Activated gamma-delta T cell (primary cell): ENCODE measurements around the gene TNFRSF25.
"Not testable (repeated sequence)": the region's sequence is repeated elsewhere in the genome, so short reads cannot be mapped to it uniquely, and the experiment has no call there.

Experiments
- DNase-seq: peaks from one replicate; lab custom pipeline; 2025; lab: John Stamatoyannopoulos, UW

The TNFRSF25 gene

GRCh38 chr1:6470132-6471085, 4.4 kb upstream of the TNFRSF25 start:
- no peak for DNase-seq

DNA sequence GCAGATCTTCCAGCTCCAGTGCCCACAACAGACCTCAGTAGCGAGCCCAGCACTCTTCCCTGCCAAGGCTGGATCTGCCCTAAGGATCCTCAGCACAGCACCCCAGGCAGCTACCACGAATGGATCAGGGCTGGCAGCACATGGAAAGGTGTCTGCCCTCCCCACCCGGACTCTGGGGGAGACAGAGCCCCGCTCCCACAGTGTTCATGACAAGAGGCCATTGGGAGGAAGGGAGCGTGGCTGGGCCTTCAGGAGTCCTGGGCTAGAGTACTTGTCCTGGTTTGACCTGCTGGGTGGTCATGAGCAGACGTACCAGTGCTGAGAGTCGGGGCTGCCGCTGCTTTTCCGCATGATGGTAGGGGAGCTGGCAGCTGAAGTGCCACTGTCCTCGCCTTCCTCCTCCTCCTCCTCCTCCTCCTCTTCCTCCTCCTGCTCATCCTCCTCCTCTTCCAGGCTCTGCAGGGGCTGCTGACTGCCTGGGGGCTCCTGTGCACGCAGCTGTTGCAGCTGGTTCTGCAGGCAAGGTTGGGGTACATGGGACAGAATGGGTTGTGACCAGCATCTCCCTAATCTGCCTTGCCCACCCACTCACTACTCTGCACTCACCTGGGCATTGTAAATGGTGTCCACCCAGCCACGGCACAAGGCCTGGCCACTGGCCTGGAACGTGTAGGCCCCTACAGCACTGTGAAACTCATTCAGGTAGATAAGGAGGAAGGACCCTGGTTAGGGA, 2.9 kb upstream of the TNFRSF25 start:
- DNase-seq, result no peak

- DNase-seq, result no peak
Measured at GRCh38 chr1:6467744-6468688, 2.0 kb upstream of the TNFRSF25 start.

DNA sequence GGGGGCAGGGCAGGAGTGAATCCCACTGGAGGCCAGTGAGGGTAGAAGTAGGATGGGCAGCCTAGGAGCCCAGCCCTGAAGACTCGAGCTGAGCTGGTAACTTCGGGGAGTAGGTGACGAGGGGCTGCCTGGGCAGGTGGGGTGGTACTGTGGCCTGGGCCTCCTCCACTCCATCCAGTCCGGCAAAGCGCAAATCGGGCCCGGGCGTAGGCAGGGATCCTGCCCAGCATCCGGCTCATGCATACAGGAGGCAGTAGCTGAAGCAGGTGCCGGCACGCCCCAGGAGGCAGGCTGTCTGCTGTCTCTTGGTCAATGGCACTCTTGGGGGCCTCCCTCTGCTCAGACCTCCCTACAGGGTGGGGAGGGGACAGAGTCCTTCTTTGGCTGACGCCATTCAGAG, 1.3 kb upstream of the TNFRSF25 start:
- DNase-seq, result no peak

- DNase-seq, result no peak
Measured at GRCh38 chr1:6466751-6467150, 778 bp upstream of the TNFRSF25 start.

GRCh38 chr1:6465461-6466005, 440 bp downstream of the TNFRSF25 start:
- no peak for DNase-seq

GRCh38 chr1:6464915-6465314, 1.1 kb downstream of the TNFRSF25 start:
- DNase-seq, result no peak

DNA sequence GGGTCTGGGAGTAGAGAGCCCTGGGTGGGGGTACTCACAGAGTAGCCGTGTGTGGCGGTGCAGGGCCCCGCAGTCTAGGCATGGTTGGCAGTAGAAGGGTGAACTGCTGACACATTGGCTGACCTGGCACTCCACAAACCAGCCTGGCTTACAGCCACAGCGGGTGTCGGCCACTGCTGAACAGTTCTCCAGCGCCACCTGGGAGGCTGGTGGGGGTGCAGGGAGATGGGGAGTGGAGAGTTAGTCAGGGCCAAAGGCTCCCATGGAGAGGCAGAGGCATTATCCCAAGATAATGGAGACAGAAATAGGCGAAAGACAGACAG, 1.5 kb downstream of the TNFRSF25 start:
- DNase-seq, result no peak

DNA sequence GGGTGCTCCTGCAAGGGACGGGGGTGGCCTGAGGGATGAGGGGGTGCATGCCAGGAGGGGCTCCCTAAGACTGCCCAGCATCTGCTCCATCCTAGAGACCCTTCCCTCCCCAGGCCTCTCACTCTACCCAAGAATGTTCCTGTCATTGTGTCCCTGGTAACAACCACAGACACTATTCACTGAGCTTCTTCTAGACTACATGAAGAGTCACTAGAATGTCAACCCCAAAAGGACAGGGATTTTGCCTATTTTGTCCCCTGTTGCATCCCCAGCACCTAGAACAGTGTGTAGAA, 2.9 kb downstream of the TNFRSF25 start:
- no peak for DNase-seq

- no peak for DNase-seq
Measured at GRCh38 chr1:6462412-6463119, 3.4 kb downstream of the TNFRSF25 start.

DNA sequence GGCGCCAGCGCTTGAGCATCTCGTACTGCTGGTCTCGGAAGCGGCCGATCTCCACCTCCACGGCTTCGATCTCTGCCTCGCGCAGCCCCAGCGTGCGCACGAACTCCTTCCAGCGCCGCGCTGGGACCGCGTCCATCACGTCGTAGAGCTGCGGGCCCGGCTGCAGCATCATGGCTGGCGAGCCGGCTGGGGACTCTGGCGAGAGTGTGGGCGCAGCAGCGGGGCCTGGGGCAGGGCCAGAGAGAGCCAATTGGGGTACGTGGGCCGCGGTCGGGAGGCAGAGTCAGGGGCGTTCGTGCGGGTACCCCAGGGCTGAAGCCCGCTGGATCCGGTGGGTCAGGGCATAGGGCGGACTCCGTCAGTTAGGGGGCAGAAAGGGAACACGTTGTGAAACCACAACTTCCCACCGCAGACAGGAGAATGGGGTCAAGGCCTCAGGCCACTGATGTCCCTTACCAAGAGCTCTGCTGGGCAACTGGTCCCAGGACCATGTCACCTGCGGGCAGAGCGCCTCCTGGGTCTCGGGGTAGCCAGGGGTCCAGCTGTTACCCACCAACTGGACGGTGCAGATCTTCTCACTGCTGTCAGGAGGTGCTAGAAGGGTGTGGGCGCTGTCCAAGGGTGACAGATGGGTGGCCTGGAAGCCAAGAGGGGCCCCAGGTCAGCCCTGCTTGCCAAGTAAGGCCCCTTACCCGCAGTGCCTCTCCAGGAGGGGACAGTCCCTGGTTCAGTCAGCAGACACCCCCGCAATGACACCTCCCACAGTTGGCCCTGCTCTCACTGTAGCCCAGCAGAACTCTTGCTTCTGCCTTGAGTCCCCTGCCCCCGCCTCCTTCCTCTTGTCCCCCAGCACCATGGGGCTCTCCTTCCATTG, 4.2 kb downstream of the TNFRSF25 start:
- no peak for DNase-seq

- no peak for DNase-seq
Measured at GRCh38 chr1:6461051-6461530, 4.9 kb downstream of the TNFRSF25 start.

DNA sequence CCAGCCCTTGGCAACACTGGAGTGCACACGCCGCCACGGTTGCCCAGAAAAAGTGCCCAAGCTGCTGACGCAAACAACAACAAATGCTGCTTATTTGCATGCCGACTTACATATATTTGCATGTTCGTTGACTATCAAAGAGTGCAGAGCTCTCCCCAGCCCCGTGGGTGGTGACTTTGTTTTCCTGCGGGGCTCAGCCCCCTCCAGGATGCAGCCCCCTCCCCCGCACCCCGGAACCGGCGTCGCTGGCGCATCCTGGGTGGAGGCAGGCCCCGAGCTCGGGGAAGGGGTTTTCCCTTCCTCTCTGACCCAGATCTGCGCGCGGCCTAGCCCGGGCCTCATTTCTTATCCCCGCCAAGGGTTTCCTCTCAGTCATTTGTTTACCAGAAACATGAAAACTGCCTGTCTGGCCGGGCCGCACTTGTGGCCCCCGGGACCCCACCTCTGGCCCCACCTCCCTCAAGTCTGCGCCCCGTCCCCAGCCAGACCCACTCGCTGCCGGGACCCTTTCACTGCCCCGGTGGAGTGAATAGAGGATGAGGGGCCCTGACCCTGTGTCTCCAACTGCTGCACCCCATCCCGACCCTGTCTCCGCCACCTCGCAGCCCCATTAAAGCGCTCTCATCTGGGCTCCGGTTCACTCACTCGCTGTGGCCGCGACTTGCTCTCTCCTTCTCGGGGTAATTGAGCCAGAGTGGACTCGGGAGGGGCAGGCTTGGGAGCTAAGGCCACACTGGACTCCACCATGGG, 5.5 kb downstream of the TNFRSF25 start:
- DNase-seq, result peak; percentile 87

DNA sequence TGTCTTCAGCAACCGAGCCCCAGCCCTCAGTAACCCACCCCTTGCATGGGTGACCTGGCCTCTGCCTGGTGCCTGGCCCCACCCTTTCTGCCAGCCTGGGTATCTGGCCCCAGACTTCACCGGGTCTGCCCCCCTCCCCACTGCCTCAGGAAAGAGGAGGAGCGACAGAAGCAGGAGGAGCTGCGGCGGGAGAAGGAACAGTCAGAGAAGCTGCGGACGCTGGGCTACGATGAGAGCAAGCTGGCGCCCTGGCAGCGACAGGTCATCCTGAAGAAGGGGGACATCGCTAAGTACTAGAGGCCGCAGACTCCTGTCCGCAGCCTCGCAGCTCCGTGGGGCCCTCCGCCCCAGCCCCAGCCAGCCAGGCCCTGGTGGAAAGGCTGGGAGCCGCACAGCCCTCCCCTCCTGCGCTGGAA, 6.1 kb downstream of the TNFRSF25 start:
- peak; percentile 43 for DNase-seq

DNA sequence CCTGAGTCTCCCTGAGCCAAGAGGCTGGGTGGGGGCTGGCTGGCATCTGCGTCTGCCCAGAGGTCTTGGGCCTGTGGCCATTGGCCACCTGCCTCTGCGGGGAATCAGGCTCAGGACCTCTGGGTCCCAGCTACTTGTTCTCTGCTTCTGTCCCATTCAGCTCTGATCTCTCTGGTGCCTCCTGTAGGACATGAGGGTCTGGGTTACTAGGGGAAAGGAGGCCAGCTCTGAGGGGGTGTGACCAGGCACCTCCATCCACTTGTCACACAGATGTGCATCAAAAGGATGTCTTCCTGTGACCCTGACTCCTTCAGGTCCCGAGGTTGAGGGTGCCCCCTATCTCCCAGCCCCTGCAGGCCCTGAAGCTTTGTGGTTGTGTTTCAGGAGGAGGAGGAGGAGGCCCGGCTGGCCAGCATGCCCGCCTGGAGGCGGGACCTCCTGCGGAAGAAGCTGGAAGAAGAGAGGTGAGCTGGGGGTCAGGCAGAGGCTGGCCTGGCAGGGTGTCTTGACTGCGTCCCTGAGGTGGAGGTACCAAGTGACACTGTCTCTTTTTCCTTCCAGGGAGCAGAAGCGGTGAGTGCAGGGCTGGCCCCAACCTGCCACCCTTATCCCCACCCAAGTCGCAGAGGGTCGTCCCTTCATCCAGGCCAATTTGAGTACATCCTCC, 9.0 kb downstream of the TNFRSF25 start:
- no peak for DNase-seq

DNA sequence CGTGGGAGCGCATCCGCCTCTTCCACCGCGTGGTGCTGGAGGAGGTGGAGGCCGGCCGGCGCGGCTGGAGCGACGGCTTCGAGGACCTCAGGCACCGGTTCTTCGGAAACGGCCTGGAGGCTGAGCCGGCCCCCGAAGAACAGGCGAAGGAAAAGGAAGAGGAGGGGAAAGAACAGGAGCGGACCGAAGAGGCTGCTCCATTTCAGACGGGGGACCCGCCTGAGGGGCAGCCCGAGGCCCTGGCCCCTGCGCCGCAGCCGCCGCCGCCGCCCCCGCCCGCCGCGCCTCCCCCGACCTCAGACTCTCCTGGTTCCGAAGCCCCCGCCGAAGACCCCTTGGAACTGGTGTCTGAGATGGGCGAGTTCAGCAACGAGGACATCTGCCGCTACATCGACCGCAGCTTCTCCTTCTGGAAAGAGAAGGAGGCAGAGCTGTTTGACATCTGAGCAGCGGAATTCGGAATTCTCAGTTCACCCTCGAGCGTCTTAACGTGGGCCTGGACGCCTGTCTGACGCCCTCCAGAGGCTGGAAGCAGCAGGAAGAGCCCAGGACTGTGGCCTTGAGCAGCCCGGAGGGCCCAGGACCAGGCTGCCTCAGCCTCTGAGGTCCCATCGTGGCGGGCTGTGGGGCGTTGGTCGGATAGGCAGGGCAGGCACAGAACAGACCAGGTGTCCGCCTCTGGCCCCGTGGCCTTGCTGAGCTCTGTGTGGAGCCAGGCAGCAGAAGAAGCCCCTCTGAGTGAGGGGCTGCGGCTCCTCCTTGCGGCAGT, 10.0 kb downstream of the TNFRSF25 start:
- DNase-seq, result not testable (repeated sequence)

DNA sequence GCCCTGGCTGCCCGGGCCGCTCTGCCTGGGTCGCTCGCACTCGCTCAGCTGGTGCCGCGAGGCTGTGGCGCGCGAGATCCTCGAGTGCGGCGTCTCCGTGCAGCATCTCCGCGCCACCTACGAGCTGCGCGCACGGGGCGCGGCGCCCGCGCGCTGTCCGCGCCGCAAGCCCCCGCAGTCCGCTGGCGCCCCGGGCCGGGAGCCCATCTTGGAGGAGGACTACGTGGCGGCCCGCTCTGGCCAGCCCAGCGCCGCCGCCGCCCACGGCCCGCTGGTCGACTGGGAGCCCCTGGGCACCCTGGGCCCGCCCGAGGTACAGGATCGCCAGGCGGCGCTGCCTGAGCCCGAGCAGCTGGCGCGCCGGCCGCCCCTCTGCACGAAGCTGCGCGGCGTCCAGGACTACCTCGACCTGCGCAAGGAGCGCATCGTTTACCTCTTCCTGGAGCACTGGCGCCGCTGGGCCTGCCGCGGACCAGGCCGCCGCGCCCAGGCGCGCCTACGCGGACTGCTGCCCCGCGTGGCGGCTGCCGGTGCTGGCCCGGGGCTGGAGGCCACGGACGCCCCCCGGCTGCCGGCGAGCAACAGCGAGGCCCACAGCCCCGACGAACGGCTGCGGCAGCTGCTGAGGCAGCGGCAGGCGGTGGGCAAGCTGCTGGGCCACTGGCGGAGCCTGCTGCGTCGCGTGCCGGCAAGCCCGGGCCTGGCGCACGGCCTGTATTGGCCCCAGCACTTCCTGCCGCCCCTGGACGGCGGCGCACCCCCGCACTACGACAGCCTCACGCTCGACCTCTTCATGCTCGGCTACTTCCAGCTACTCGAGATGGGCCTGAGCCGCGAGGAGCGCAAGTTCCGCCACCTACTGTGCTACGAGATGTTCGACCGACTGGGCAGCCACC, 10.9 kb downstream of the TNFRSF25 start:
- no peak for DNase-seq
